ENCODE measurements around the gene PSMD2.

DNA sequence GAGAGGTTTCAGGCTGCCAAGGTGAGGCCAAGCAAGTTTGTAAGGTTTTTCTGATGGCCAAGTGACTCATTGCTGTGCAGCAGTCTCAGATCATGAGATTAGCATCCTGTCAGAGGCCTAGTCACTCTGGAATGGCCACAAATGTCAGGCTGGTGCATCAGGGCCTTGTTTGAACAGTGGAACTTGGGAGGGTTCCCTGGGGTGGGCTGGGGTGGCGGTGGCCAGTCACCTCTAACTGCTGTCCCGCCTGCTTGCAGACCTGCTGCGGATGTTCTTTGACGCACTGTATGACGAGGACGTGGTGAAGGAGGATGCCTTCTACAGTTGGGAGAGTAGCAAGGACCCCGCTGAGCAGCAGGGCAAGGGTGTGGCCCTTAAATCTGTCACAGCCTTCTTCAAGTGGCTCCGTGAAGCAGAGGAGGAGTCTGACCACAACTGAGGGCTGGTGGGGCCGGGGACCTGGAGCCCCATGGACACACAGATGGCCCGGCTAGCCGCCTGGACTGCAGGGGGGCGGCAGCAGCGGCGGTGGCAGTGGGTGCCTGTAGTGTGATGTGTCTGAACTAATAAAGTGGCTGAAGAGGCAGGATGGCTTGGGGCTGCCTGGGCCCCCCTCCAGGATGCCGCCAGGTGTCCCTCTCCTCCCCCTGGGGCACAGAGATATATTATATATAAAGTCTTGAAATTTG, 35.6 kb downstream of the PSMD2 start:
- TF ChIP-seq, protein P1, sequence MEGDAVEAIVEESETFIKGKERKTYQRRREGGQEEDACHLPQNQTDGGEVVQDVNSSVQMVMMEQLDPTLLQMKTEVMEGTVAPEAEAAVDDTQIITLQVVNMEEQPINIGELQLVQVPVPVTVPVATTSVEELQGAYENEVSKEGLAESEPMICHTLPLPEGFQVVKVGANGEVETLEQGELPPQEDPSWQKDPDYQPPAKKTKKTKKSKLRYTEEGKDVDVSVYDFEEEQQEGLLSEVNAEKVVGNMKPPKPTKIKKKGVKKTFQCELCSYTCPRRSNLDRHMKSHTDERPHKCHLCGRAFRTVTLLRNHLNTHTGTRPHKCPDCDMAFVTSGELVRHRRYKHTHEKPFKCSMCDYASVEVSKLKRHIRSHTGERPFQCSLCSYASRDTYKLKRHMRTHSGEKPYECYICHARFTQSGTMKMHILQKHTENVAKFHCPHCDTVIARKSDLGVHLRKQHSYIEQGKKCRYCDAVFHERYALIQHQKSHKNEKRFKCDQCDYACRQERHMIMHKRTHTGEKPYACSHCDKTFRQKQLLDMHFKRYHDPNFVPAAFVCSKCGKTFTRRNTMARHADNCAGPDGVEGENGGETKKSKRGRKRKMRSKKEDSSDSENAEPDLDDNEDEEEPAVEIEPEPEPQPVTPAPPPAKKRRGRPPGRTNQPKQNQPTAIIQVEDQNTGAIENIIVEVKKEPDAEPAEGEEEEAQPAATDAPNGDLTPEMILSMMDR (IDR thresholded peaks at IDR 0.05): no peak
- no peak for TF ChIP-seq POLR2A (IDR thresholded peaks at IDR 0.05)

Measured in thyroid gland (tissue), 4 donors.